SK-N-SH (cell line): Measurements from ENCODE around the gene KLF15. TPM values are rescaled to one million over a fixed set of nuclear protein-coding genes. Genes with fewer than 3 reads are reported as not detected.

Experiments
- CTCF ChIA-PET: fragments of 300-600, 350-600 bp; formaldehyde crosslinking; extraction: SDS; loops from one replicate; lab custom pipeline; 2021; lab: Yijun Ruan, JAX
- POLR2A ChIA-PET: fragments of 350-600 bp; sonication (Branson Sonifier 250); formaldehyde crosslinking; extraction: SDS; loops from one replicate; lab custom pipeline; 2020; ENCODE audit warnings: antibody characterized with exemption, inconsistent platforms; lab: Yijun Ruan, JAX
- DNase-seq: peaks from one replicate; pipeline ENCODE4 v3.0.0; 2012
- H2AFZ ChIP-seq: fragments of 200-600 bp; sonication (generic); 2 replicates; pipeline ENCODE4 v1.8.1; 2016; ENCODE audit warnings: antibody characterized with exemption, mild to moderate bottlenecking, low read depth
- H3F3A ChIP-seq: fragments of 200-600 bp; sonication (generic); replicated peaks from 2 replicates; pipeline ENCODE3; 2016; ENCODE audit warnings: antibody characterized with exemption, mild to moderate bottlenecking; ENCODE audit not compliant: insufficient read depth
- H3K27ac ChIP-seq, 2 experiments: fragments of 200-500 bp in 1 of 2; fragments of 200-600 bp in 1 of 2; sonication (Bioruptor generic) in 1 of 2; sonication (generic), shearing (Covaris generic) in 1 of 2; 2 replicates each; pipeline versions ENCODE4 v1.5.1 to v1.6.1; 2014 to 2016; ENCODE audit warnings: low read depth in 2 of 2, inconsistent platforms in 1 of 2, low read length in 1 of 2, mild to moderate bottlenecking in 1 of 2, mixed read lengths in 1 of 2
- H3K27me3 ChIP-seq: fragments of 200-600 bp; sonication (generic), shearing (Covaris generic); 2 replicates; pipeline ENCODE4 v1.6.1; 2016; ENCODE audit warnings: mixed run types; ENCODE audit not compliant: insufficient read depth
- H3K36me3 ChIP-seq, 2 experiments: fragments of 200-500 bp in 1 of 2; fragments of 200-600 bp in 1 of 2; sonication (Bioruptor generic) in 1 of 2; sonication (generic) in 1 of 2; replicated peaks in 1 of 2; 2 replicates each; pipeline versions ENCODE3 to v1.5.1; 2014 to 2016; ENCODE audit warnings: low read length in 1 of 2, mild to moderate bottlenecking in 1 of 2; ENCODE audit not compliant: insufficient read depth in 2 of 2, control insufficient read depth in 1 of 2
- H3K4me1 ChIP-seq, 2 experiments: fragments of 200-500 bp in 1 of 2; fragments of 200-600 bp in 1 of 2; sonication (Bioruptor generic) in 1 of 2; sonication (generic), shearing (Covaris generic) in 1 of 2; 2 replicates each; pipeline versions ENCODE4 v1.5.1 to v1.6.1; 2014 to 2016; ENCODE audit warnings: low read depth in 1 of 2, low read length in 1 of 2, mixed run types in 1 of 2; ENCODE audit not compliant: insufficient read depth in 2 of 2, control insufficient read depth in 1 of 2
- H3K4me2 ChIP-seq: fragments of 200-600 bp; sonication (generic), shearing (Covaris generic); 2 replicates; pipeline ENCODE4 v1.6.1; 2017; ENCODE audit warnings: mixed run types
- H3K4me3 ChIP-seq, 2 experiments: fragments of 200-500 bp in 1 of 2; fragments of 200-600 bp in 1 of 2; sonication (Bioruptor generic) in 1 of 2; sonication (generic), shearing (Covaris generic) in 1 of 2; 2 replicates each; pipeline versions ENCODE4 v1.5.1 to v1.8.1; 2014 to 2016; ENCODE audit warnings: low read depth in 2 of 2, inconsistent platforms in 1 of 2, low read length in 1 of 2, mild to moderate bottlenecking in 1 of 2, mixed read lengths in 1 of 2, moderate library complexity in 1 of 2
- H3K79me2 ChIP-seq: fragments of 200-600 bp; sonication (generic); 2 replicates; pipeline ENCODE4 v1.8.1; 2017; ENCODE audit warnings: mild to moderate bottlenecking; ENCODE audit not compliant: insufficient read depth
- H3K9ac ChIP-seq: fragments of 200-600 bp; sonication (generic); 2 replicates; pipeline ENCODE4 v1.6.1; 2017; ENCODE audit warnings: mixed run types
- H3K9me2 ChIP-seq: fragments of 200-600 bp; sonication (generic); 2 replicates; pipeline ENCODE4 v1.6.1; 2017; ENCODE audit warnings: mixed run types
- H3K9me3 ChIP-seq: fragments of 200-600 bp; sonication (generic); 2 replicates; pipeline ENCODE4 v1.6.1; 2017; ENCODE audit warnings: mixed run types, mild to moderate bottlenecking, moderate library complexity
- H4K20me1 ChIP-seq: fragments of 200-600 bp; sonication (generic); 2 replicates; pipeline ENCODE4 v1.6.1; 2017; ENCODE audit warnings: mild to moderate bottlenecking, mixed run types; ENCODE audit not compliant: insufficient read depth
- CHD2 ChIP-seq: fragments of 150-350 bp; IDR thresholded peaks from 2 replicates; pipeline ENCODE4 v1.6.1; 2018; ENCODE audit warnings: low read length; ENCODE audit not compliant: partially characterized antibody
- EP300 ChIP-seq, 2 experiments: IDR thresholded peaks; 2 replicates each; pipeline versions ENCODE4 v1.4.0 to v1.6.1; 2012; ENCODE audit warnings: borderline replicate concordance in 1 of 2, low read depth in 1 of 2, low read length in 1 of 2
- EZH2phosphoT487 ChIP-seq: fragments of 200-600 bp; sonication (generic); IDR thresholded peaks from 2 replicates; pipeline ENCODE4 v1.6.1; 2017; ENCODE audit warnings: low read depth, mixed run types, mild to moderate bottlenecking, antibody characterized with exemption, moderate library complexity, borderline replicate concordance
- GATA2 ChIP-seq: sonication (generic); formaldehyde crosslinking; IDR thresholded peaks from 2 replicates; pipeline ENCODE4 v1.5.0; 2020; ENCODE audit warnings: mild to moderate bottlenecking, missing genetic modification reagents
- JUND ChIP-seq: IDR thresholded peaks from 2 replicates; pipeline ENCODE4 v1.4.0; 2012
- MXI1 ChIP-seq: IDR thresholded peaks from 2 replicates; pipeline ENCODE4 v1.6.1; 2012; ENCODE audit warnings: mild to moderate bottlenecking, low read depth, low read length, improper control_type of control experiment
- NRF1 ChIP-seq: IDR thresholded peaks from 2 replicates; pipeline ENCODE4 v1.6.1; 2012; ENCODE audit warnings: low read depth, mild to moderate bottlenecking, low read length
- POLR2AphosphoS5 ChIP-seq: IDR thresholded peaks from 2 replicates; pipeline ENCODE4 v1.6.1; 2012; ENCODE audit warnings: low read depth, low read length
- SMC3 ChIP-seq: IDR thresholded peaks from 2 replicates; pipeline ENCODE4 v1.6.1; 2012; ENCODE audit warnings: low read depth, low read length, improper control_type of control experiment
- WGBS: methylation state at CpG from one replicate; pipeline ENCODE4 v1.1.6; 2017; ENCODE audit warnings: low lambda C conversion rate; 5-methylcytosine and 5-hydroxymethylcytosine counted together
- polyA plus RNA-seq, 3 experiments: library from polyadenylated mRNA; depleted of rRNA; stranded (reverse); fragments of >200 nt; gene quantifications; 2 replicates each; pipeline ENCODE4 v1.2.3, GENCODE V29; 2012
- TF ChIP-seq, protein P1 (sequence below): IDR thresholded peaks from 2 replicates; pipeline ENCODE4 v1.4.0; 2012; ENCODE audit warnings: low read depth, borderline replicate concordance
- TF ChIP-seq, protein P2 (sequence below): IDR thresholded peaks from 2 replicates; pipeline ENCODE4; 2012

Gene KLF15
- polyA plus RNA-seq, 1 of the 3 experiments (the other 2 are of a cell fraction): 0.28 TPM

- H3K4me2 ChIP-seq: no peak overlapping the region
- no peak overlapping the region for H3K4me3 ChIP-seq
- POLR2A ChIA-PET: no interaction called here
- WGBS: 84% methylated on average over 4 of the region's 4 CpGs
- no peaks in the 10 kb centered on the region for H3K36me3 ChIP-seq
- no peak for DNase-seq
- peaks cover 8% of the 10 kb centered on the region; the same call in 1 of the 2 replicates for H3K27me3 ChIP-seq
- H3K27ac ChIP-seq: no peak overlapping the region
- H3K9me2 ChIP-seq: no peaks in the 10 kb centered on the region
- H3F3A ChIP-seq: no peaks in the 10 kb centered on the region
- H3K9ac ChIP-seq: no peak overlapping the region
- H3K4me1 ChIP-seq: peaks cover 0 to 21% of the 10 kb centered on the region in 2 experiments; a peak in 1 of 4 replicates
- CTCF ChIA-PET: interaction anchor here (1.9 kb wide), 1 partner anchor 239 kb away, joined by 7 read pairs; no protein-coding TSS in a partner anchor
- H3K79me2 ChIP-seq: no peaks in the 10 kb centered on the region
- H3K9me3 ChIP-seq: no peaks in the 10 kb centered on the region
- H4K20me1 ChIP-seq: no peaks in the 10 kb centered on the region
- TF ChIP-seq POLR2AphosphoS5: no peak
- TF ChIP-seq EP300 (IDR thresholded peaks at IDR 0.05; ENCODE audit: borderline replicate concordance in 1 of 2, low read depth in 1 of 2, low read length in 1 of 2): no peak
- no peak for TF ChIP-seq EZH2phosphoT487
- TF ChIP-seq GATA2 (CRISPR knock-in tag): no peak
- TF ChIP-seq, protein P1, sequence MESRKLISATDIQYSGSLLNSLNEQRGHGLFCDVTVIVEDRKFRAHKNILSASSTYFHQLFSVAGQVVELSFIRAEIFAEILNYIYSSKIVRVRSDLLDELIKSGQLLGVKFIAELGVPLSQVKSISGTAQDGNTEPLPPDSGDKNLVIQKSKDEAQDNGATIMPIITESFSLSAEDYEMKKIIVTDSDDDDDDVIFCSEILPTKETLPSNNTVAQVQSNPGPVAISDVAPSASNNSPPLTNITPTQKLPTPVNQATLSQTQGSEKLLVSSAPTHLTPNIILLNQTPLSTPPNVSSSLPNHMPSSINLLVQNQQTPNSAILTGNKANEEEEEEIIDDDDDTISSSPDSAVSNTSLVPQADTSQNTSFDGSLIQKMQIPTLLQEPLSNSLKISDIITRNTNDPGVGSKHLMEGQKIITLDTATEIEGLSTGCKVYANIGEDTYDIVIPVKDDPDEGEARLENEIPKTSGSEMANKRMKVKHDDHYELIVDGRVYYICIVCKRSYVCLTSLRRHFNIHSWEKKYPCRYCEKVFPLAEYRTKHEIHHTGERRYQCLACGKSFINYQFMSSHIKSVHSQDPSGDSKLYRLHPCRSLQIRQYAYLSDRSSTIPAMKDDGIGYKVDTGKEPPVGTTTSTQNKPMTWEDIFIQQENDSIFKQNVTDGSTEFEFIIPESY: no peak
- TF ChIP-seq CHD2: no peak
- TF ChIP-seq NRF1: no peak
- no peak for TF ChIP-seq MXI1
- no peak for TF ChIP-seq JUND
- TF ChIP-seq SMC3: no peak
- H2AFZ ChIP-seq: no peak overlapping the region
These were observed 16.0 kb upstream of the KLF15 start for GRCh38 chr3:126373146-126373613.

DNA sequence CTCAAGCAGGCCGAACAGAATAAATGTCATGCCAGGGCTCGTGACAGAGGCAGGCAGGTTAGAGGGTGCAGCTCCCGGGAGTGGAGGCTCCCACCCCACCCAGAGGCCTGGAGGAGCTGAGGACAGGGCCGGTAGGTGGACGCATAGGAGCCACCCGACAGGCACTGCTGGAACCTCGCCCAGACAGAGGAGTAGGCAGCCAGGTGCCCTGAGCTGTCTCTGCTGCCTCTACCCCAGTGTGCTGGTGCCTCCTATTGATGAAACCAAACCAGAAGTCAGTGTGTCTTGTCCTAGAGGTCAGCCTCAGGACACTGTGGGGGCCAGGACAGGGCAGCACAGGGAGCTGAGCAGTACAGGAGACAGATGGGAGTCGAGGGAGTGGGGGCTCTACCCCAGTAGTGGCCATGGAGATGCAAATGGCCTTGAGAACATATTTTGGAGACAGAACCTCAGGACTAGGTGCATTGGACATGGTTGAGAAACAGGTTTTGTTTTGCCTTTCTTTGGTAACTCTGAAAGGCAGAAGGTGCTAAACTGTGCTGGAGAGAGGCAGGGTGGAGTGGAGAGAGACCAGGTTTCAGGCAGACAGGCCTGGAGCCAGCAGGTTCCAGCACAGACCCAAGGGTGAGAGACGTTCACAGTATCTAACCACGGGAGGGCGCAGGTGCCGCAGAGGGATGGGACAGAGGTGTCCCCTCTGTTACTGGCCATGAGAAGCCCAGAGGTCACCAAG, 15.4 kb upstream of the KLF15 start:
- peaks cover 8% of the 10 kb centered on the region; the same call in 1 of the 2 replicates for H3K27me3 ChIP-seq
- H3K9me3 ChIP-seq: no peaks in the 10 kb centered on the region
- H4K20me1 ChIP-seq: no peaks in the 10 kb centered on the region
- H3K27ac ChIP-seq: no peak overlapping the region
- no peaks in the 10 kb centered on the region for H3F3A ChIP-seq
- no peak overlapping the region for H3K9ac ChIP-seq
- H3K4me3 ChIP-seq: no peak overlapping the region
- no peaks in the 10 kb centered on the region for H3K36me3 ChIP-seq
- TF ChIP-seq SMC3: no peak
- TF ChIP-seq, protein P2, sequence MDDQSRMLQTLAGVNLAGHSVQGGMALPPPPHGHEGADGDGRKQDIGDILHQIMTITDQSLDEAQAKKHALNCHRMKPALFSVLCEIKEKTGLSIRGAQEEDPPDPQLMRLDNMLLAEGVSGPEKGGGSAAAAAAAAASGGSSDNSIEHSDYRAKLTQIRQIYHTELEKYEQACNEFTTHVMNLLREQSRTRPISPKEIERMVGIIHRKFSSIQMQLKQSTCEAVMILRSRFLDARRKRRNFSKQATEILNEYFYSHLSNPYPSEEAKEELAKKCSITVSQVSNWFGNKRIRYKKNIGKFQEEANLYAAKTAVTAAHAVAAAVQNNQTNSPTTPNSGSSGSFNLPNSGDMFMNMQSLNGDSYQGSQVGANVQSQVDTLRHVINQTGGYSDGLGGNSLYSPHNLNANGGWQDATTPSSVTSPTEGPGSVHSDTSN: no peak
- WGBS: 75% methylated on average over 11 of the region's 12 CpGs
- POLR2A ChIA-PET: no interaction called here
- H3K4me2 ChIP-seq: no peak overlapping the region
- H2AFZ ChIP-seq: no peak overlapping the region
- H3K79me2 ChIP-seq: no peaks in the 10 kb centered on the region
- H3K4me1 ChIP-seq: peaks cover 0 to 21% of the 10 kb centered on the region in 2 experiments; a peak in 1 of 4 replicates
- no peak for DNase-seq
- CTCF ChIA-PET: interaction anchor here (1.9 kb wide), 1 partner anchor 239 kb away, joined by 7 read pairs; no protein-coding TSS in a partner anchor
- no peaks in the 10 kb centered on the region for H3K9me2 ChIP-seq
